ENCODE measurements around the gene TACC2.

TACC2 gene

GRCh38 chr10:122237331-122237990, 248.5 kb downstream of the TACC2 start:
- no peak for DNase-seq (ENCODE audit: insufficient read length, low spot score)
- no peak for FAIRE-seq

GRCh38 chr10:122239578-122240257, 250.8 kb downstream of the TACC2 start:
- TF ChIP-seq CTCF (IDR thresholded peaks at IDR 0.05; ENCODE audit: insufficient read depth, missing control alignments) = no peak
- DNase-seq (ENCODE audit: insufficient read length, low spot score) = no peak
- no peak for FAIRE-seq

More at GRCh38 chr10:122237331-122237990, 248.5 kb downstream of the TACC2 start:
- TF ChIP-seq CTCF (IDR thresholded peaks at IDR 0.05; ENCODE audit: insufficient read depth, missing control alignments) = no peak

GRCh38 chr10:122240401-122240800, 251.4 kb downstream of the TACC2 start:
- no peak for TF ChIP-seq CTCF (IDR thresholded peaks at IDR 0.05; ENCODE audit: insufficient read depth, missing control alignments)
- DNase-seq (ENCODE audit: insufficient read length, low spot score) = no peak
- FAIRE-seq = no peak

GRCh38 chr10:122241836-122242235, 252.9 kb downstream of the TACC2 start:
- FAIRE-seq (no peak), DNase-seq (ENCODE audit: insufficient read length, low spot score) (no peak)
- no peak for TF ChIP-seq CTCF (IDR thresholded peaks at IDR 0.05; ENCODE audit: insufficient read depth, missing control alignments)

- no peak for TF ChIP-seq CTCF (IDR thresholded peaks at IDR 0.05; ENCODE audit: insufficient read depth, missing control alignments)
- FAIRE-seq (no peak), DNase-seq (ENCODE audit: insufficient read length, low spot score) (no peak)
These were observed 254.6 kb downstream of the TACC2 start for GRCh38 chr10:122243550-122243949.

GRCh38 chr10:122244001-122244975, 255.3 kb downstream of the TACC2 start:
- no peak for FAIRE-seq
- no peak for TF ChIP-seq CTCF (IDR thresholded peaks at IDR 0.05; ENCODE audit: insufficient read depth, missing control alignments)
- no peak for DNase-seq (ENCODE audit: insufficient read length, low spot score)

All from D721Med (cell line).